NCI-H2196 treated with DMSO at 0.1 percent for 48 hours (cell line): ENCODE results near the gene SLC45A2.
"Not testable (repeated sequence)": the region's sequence is repeated elsewhere in the genome, so short reads cannot be mapped to it uniquely, and the experiment has no call there.

Source experiments
- DNase-seq: peaks from one replicate; lab custom pipeline; 2025; ENCODE audit not compliant: unreplicated experiment; lab: John Stamatoyannopoulos, UW

Gene SLC45A2

GRCh38 chr5:33969572-33970452 is 14.7 kb downstream of the SLC45A2 start:
- DNase-seq: no peak

GRCh38 chr5:33968211-33969005 is 16.1 kb downstream of the SLC45A2 start:
- no peak for DNase-seq

GRCh38 chr5:33966805-33967204 is 17.7 kb downstream of the SLC45A2 start:
- no peak for DNase-seq

- DNase-seq: no peak
Measured at GRCh38 chr5:33964132-33964700, 20.3 kb downstream of the SLC45A2 start.

GRCh38 chr5:33958176-33958575 is 26.3 kb downstream of the SLC45A2 start:
- DNase-seq: no peak

GRCh38 chr5:33957577-33958150 is 26.8 kb downstream of the SLC45A2 start:
- DNase-seq: no peak

- not testable (repeated sequence) for DNase-seq
Measured at GRCh38 chr5:33952175-33952574, 32.3 kb downstream of the SLC45A2 start.

GRCh38 chr5:33944543-33945132 is 39.9 kb downstream of the SLC45A2 start:
- DNase-seq: no peak

GRCh38 chr5:33941090-33941489 is 43.4 kb downstream of the SLC45A2 start:
- DNase-seq: no peak

- DNase-seq: no peak
Measured at GRCh38 chr5:33939556-33940262, 44.8 kb downstream of the SLC45A2 start.

GRCh38 chr5:33938881-33939280 is 45.6 kb downstream of the SLC45A2 start:
- DNase-seq: no peak

GRCh38 chr5:33938507-33938796 is 46.0 kb downstream of the SLC45A2 start:
- DNase-seq: no peak

GRCh38 chr5:33937707-33938506 is 46.6 kb downstream of the SLC45A2 start:
- DNase-seq: no peak

- no peak for DNase-seq
Measured at GRCh38 chr5:33937017-33937706, 47.3 kb downstream of the SLC45A2 start.

GRCh38 chr5:33936381-33937016 is 48.0 kb downstream of the SLC45A2 start, which contains the start of gene RXFP3:
TSS of gene RXFP3 (plus strand) at chr5:33936386. CDS start at chr5:33936741, 355 bp downstream.
- DNase-seq: no peak

GRCh38 chr5:33936004-33936380 is 48.5 kb downstream of the SLC45A2 start:
- no peak for DNase-seq

- no peak for DNase-seq
Measured at GRCh38 chr5:33934176-33934575, 50.3 kb downstream of the SLC45A2 start.

- no peak for DNase-seq
Measured at GRCh38 chr5:33933723-33934169, 50.7 kb downstream of the SLC45A2 start.

GRCh38 chr5:33931136-33931535 is 53.4 kb downstream of the SLC45A2 start:
- no peak for DNase-seq
